Measurements from ENCODE around the gene HOXB5.

GRCh38 chr17:48551214-48551555 lies 42.4 kb downstream of the HOXB5 start:
- no peak for TF ChIP-seq CTCF (conservative IDR thresholded peaks at IDR 0.05; ENCODE audit: low read length)
- TF ChIP-seq EZH2phosphoT487 (IDR thresholded peaks at IDR 0.05; ENCODE audit: borderline replicate concordance) = no peak

Data from Loucy (cell line).